ENCODE data around the gene DDX24.

GRCh38 chr14:94125659-94126418 is 44.8 kb upstream of the DDX24 start:
- TF ChIP-seq, protein P1, sequence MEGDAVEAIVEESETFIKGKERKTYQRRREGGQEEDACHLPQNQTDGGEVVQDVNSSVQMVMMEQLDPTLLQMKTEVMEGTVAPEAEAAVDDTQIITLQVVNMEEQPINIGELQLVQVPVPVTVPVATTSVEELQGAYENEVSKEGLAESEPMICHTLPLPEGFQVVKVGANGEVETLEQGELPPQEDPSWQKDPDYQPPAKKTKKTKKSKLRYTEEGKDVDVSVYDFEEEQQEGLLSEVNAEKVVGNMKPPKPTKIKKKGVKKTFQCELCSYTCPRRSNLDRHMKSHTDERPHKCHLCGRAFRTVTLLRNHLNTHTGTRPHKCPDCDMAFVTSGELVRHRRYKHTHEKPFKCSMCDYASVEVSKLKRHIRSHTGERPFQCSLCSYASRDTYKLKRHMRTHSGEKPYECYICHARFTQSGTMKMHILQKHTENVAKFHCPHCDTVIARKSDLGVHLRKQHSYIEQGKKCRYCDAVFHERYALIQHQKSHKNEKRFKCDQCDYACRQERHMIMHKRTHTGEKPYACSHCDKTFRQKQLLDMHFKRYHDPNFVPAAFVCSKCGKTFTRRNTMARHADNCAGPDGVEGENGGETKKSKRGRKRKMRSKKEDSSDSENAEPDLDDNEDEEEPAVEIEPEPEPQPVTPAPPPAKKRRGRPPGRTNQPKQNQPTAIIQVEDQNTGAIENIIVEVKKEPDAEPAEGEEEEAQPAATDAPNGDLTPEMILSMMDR (IDR thresholded peaks at IDR 0.05; ENCODE audit: low read depth, low read length, poor library complexity, severe bottlenecking) = no peak
- no peak for TF ChIP-seq EZH2phosphoT487 (IDR thresholded peaks at IDR 0.05; ENCODE audit: borderline replicate concordance, low read length)

All from DOHH2 (cell line).